Measurements from ENCODE around the gene SVIL.

Gene SVIL

DNA sequence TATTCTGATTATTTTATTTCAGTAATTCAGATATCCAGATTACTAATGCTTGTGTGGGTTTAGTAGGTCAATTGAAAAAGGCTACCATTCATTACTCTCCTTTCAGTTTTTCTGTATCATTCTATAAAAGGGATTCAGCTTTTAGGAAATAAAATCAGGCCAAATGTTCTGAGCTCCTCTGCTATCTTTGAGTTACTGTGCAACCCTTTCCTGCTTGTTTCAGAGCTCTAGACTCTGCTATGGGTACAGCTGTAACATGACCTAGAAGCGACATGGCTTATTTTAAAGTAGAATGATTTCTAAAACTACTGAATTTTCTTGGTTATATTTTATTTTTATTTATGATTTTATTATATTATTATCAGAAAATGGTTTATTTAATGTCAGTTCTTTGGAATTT, 203.1 kb downstream of the SVIL start:
- H3K27ac Mint-ChIP-seq: no peak overlapping the region
- H3K4me3 Mint-ChIP-seq: no peak overlapping the region

GRCh38 chr10:29430101-29430500, 204.7 kb downstream of the SVIL start:
- Mint-ChIP-seq H3K36me3 (ENCODE audit: low read depth) (no peaks in the 10 kb centered on the region), H3K9me3 (peaks cover 6% of the 10 kb centered on the region), H3K4me3 (no peak overlapping the region), H3K27ac (no peak overlapping the region), H3K4me1 (no peaks in the 10 kb centered on the region), H3K27me3 (ENCODE audit: low read depth) (peaks cover 8% of the 10 kb centered on the region)
- TF ChIP-seq, protein P1, sequence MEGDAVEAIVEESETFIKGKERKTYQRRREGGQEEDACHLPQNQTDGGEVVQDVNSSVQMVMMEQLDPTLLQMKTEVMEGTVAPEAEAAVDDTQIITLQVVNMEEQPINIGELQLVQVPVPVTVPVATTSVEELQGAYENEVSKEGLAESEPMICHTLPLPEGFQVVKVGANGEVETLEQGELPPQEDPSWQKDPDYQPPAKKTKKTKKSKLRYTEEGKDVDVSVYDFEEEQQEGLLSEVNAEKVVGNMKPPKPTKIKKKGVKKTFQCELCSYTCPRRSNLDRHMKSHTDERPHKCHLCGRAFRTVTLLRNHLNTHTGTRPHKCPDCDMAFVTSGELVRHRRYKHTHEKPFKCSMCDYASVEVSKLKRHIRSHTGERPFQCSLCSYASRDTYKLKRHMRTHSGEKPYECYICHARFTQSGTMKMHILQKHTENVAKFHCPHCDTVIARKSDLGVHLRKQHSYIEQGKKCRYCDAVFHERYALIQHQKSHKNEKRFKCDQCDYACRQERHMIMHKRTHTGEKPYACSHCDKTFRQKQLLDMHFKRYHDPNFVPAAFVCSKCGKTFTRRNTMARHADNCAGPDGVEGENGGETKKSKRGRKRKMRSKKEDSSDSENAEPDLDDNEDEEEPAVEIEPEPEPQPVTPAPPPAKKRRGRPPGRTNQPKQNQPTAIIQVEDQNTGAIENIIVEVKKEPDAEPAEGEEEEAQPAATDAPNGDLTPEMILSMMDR (IDR thresholded peaks at IDR 0.05; ENCODE audit: unreplicated experiment in 3 of 3): no peak

More for the DNA sequence above, 203.1 kb downstream of the SVIL start:
- H3K27me3 Mint-ChIP-seq (ENCODE audit: low read depth): peaks cover 8% of the 10 kb centered on the region
- H3K36me3 Mint-ChIP-seq (ENCODE audit: low read depth): no peaks in the 10 kb centered on the region
- peaks cover 15% of the 10 kb centered on the region for H3K9me3 Mint-ChIP-seq
- TF ChIP-seq, protein P1 (IDR thresholded peaks at IDR 0.05; ENCODE audit: unreplicated experiment in 3 of 3): no peak
- H3K4me1 Mint-ChIP-seq: no peaks in the 10 kb centered on the region

DNA sequence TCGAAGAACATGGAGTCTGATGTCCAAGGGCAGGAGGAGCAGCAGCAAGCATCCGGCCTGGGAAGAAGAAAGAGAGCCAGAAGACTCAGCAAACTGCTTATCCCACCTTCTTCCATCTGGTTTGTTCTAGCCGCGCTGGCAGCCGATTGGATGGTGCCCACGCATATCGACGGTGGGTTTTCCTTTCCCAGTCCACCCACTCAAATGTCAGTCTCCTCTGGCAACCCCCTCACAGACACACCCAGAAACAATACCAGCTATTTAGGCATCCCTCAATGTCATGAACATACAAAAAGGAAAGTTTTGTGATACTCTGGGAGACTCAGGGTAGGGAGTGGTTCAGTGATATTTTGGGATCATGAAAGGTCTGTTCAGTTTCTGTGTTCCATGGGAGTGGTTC, 206.3 kb downstream of the SVIL start:
- TF ChIP-seq, protein P1 (IDR thresholded peaks at IDR 0.05; ENCODE audit: unreplicated experiment in 3 of 3): no peak
- Mint-ChIP-seq H3K27me3 (ENCODE audit: low read depth) (peaks cover 8% of the 10 kb centered on the region), H3K36me3 (ENCODE audit: low read depth) (no peaks in the 10 kb centered on the region), H3K9me3 (peaks cover 2% of the 10 kb centered on the region), H3K4me1 (no peaks in the 10 kb centered on the region), H3K4me3 (no peak overlapping the region), H3K27ac (no peak overlapping the region)

- peaks cover 8% of the 10 kb centered on the region for H3K27me3 Mint-ChIP-seq (ENCODE audit: low read depth)
- no peak overlapping the region for H3K4me3 Mint-ChIP-seq
- TF ChIP-seq, protein P1 (IDR thresholded peaks at IDR 0.05; ENCODE audit: unreplicated experiment in 3 of 3): no peak
- H3K27ac Mint-ChIP-seq: no peak overlapping the region
- H3K9me3 Mint-ChIP-seq: peaks cover 2% of the 10 kb centered on the region
- H3K4me1 Mint-ChIP-seq: no peaks in the 10 kb centered on the region
- no peaks in the 10 kb centered on the region for H3K36me3 Mint-ChIP-seq (ENCODE audit: low read depth)
Observed at GRCh38 chr10:29427667-29428066, 207.1 kb downstream of the SVIL start.

GRCh38 chr10:29426420-29426819, 208.4 kb downstream of the SVIL start:
- Mint-ChIP-seq H3K4me3 (no peak overlapping the region), H3K9me3 (peaks cover 2% of the 10 kb centered on the region), H3K27ac (no peak overlapping the region), H3K27me3 (ENCODE audit: low read depth) (peaks cover 8% of the 10 kb centered on the region), H3K4me1 (no peaks in the 10 kb centered on the region), H3K36me3 (ENCODE audit: low read depth) (no peaks in the 10 kb centered on the region)
- TF ChIP-seq, protein P1 (IDR thresholded peaks at IDR 0.05; ENCODE audit: unreplicated experiment in 3 of 3): no peak

DNA sequence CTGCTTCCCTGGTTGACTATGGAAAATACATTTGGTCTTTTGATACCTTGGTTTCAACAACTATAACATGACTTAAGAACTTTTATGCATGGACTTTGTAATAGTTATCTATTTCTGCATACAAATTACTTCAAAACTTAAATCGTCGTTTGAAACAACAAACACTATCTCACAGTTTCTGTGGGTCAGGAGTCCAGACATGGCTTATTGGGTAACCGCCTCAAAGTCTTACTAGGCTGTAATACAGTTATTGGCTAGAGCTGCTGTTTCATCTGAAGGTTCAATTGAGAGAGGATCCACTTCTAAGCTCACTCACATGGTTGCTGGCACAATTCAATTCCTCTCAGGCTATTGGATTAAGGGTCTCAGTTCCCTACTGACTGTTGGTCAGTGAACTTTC, 210.8 kb downstream of the SVIL start:
- H3K36me3 Mint-ChIP-seq (ENCODE audit: low read depth): no peaks in the 10 kb centered on the region
- H3K27ac Mint-ChIP-seq: no peak overlapping the region
- H3K4me3 Mint-ChIP-seq: no peak overlapping the region
- TF ChIP-seq, protein P1 (IDR thresholded peaks at IDR 0.05; ENCODE audit: unreplicated experiment in 3 of 3): no peak
- H3K27me3 Mint-ChIP-seq (ENCODE audit: low read depth): peaks cover 5% of the 10 kb centered on the region
- no peaks in the 10 kb centered on the region for H3K4me1 Mint-ChIP-seq
- H3K9me3 Mint-ChIP-seq: peaks cover 2% of the 10 kb centered on the region
